H9 (cell line): ENCODE measurements around the gene ZNHIT3. TPM values are rescaled to one million over a fixed set of nuclear protein-coding genes. Genes with fewer than 3 reads are reported as not detected.

Experiments used
- DNase-seq: peaks from one replicate; pipeline ENCODE4 v3.0.0-alpha.2; 2017
- H2AFZ ChIP-seq: one replicate; pipeline ENCODE4 v1.6.1; 2013; ENCODE audit warnings: mild to moderate bottlenecking, low read length, control low read depth, moderate library complexity
- H2AK5ac ChIP-seq: 2 replicates; pipeline ENCODE4 v1.6.1; 2013; ENCODE audit warnings: low read length, control low read depth, mixed read lengths; ENCODE audit not compliant: insufficient read length
- H2BK120ac ChIP-seq: one replicate; pipeline ENCODE4 v1.6.1; 2013; ENCODE audit warnings: low read depth, mild to moderate bottlenecking, low read length, control low read depth, inconsistent platforms; ENCODE audit not compliant: poor library complexity, severe bottlenecking
- H2BK12ac ChIP-seq: 2 replicates; pipeline ENCODE4 v1.6.1; 2013; ENCODE audit warnings: low read length, control low read depth, mixed read lengths, low read depth; ENCODE audit not compliant: insufficient read length
- H2BK15ac ChIP-seq: 2 replicates; pipeline ENCODE4 v1.6.1; 2013; ENCODE audit warnings: low read depth, low read length, control low read depth
- H2BK20ac ChIP-seq: one replicate; pipeline ENCODE4 v1.6.1; 2013; ENCODE audit warnings: low read depth, mild to moderate bottlenecking, low read length, control low read depth, inconsistent platforms; ENCODE audit not compliant: poor library complexity, severe bottlenecking
- H2BK5ac ChIP-seq: 2 replicates; pipeline ENCODE4 v1.6.1; 2013; ENCODE audit warnings: low read length, control low read depth, mixed read lengths; ENCODE audit not compliant: insufficient read length
- H3K14ac ChIP-seq: 2 replicates; pipeline ENCODE4 v1.6.1; 2013; ENCODE audit warnings: low read length, control low read depth; ENCODE audit not compliant: insufficient read depth
- H3K18ac ChIP-seq: 2 replicates; pipeline ENCODE4 v1.6.1; 2013; ENCODE audit warnings: low read depth, mild to moderate bottlenecking, mixed read lengths, low read length, control low read depth; ENCODE audit not compliant: insufficient read length
- H3K23ac ChIP-seq: 2 replicates; pipeline ENCODE4 v1.6.1; 2013; ENCODE audit warnings: low read length, control low read depth, mixed read lengths, low read depth; ENCODE audit not compliant: insufficient read length
- H3K23me2 ChIP-seq: 2 replicates; pipeline ENCODE4 v1.6.1; 2013; ENCODE audit warnings: low read depth, mild to moderate bottlenecking, mixed read lengths, low read length, control low read depth; ENCODE audit not compliant: insufficient read length, poor library complexity, severe bottlenecking
- H3K27ac ChIP-seq: 2 replicates; pipeline ENCODE4 v1.5.1; 2013; ENCODE audit warnings: low read length, control low read depth, mixed read lengths, low read depth; ENCODE audit not compliant: insufficient read length
- H3K27me3 ChIP-seq: 2 replicates; pipeline ENCODE4 v1.6.1; 2013; ENCODE audit warnings: low read length, control low read depth, inconsistent platforms; ENCODE audit not compliant: insufficient read depth
- H3K4ac ChIP-seq: 2 replicates; pipeline ENCODE4 v1.6.1; 2013; ENCODE audit warnings: low read depth, mild to moderate bottlenecking, control low read depth, inconsistent platforms, low read length, moderate library complexity
- H3K4me1 ChIP-seq: 2 replicates; pipeline ENCODE4 v1.6.1; 2013; ENCODE audit warnings: low read length, control low read depth, inconsistent platforms; ENCODE audit not compliant: insufficient read depth
- H3K4me2 ChIP-seq: 2 replicates; pipeline ENCODE4 v1.6.1; 2013; ENCODE audit warnings: low read length, control low read depth, mixed read lengths; ENCODE audit not compliant: insufficient read length, insufficient read depth
- H3K56ac ChIP-seq: 2 replicates; pipeline ENCODE4 v1.6.1; 2013; ENCODE audit warnings: low read depth, mild to moderate bottlenecking, mixed read lengths, low read length, control low read depth; ENCODE audit not compliant: insufficient read length
- H3K79me1 ChIP-seq: 2 replicates; pipeline ENCODE4 v1.6.1; 2013; ENCODE audit warnings: low read depth, mild to moderate bottlenecking, moderate library complexity, low read length, control low read depth, inconsistent platforms; ENCODE audit not compliant: insufficient read depth, poor library complexity, severe bottlenecking
- H3K79me2 ChIP-seq: 2 replicates; pipeline ENCODE4 v1.6.1; 2013; ENCODE audit warnings: low read length, control low read depth, inconsistent platforms; ENCODE audit not compliant: insufficient read depth
- H3K9ac ChIP-seq: 2 replicates; pipeline ENCODE4 v1.6.1; 2013; ENCODE audit warnings: low read length, control low read depth, mixed read lengths; ENCODE audit not compliant: insufficient read length; ENCODE audit errors: extremely low read depth
- H3K9me3 ChIP-seq: one replicate; pipeline ENCODE4 v1.6.1; 2013; ENCODE audit warnings: low read depth, low read length, inconsistent platforms; ENCODE audit not compliant: control insufficient read depth
- H3T11ph ChIP-seq: one replicate; pipeline ENCODE4 v1.6.1; 2013; ENCODE audit warnings: mild to moderate bottlenecking, low read length, control low read depth, inconsistent platforms
- H4K20me1 ChIP-seq: one replicate; pipeline ENCODE4 v1.6.1; 2013; ENCODE audit not compliant: control insufficient read depth, insufficient read length, insufficient read depth
- H4K5ac ChIP-seq: 2 replicates; pipeline ENCODE4 v1.6.1; 2013; ENCODE audit warnings: low read depth, mild to moderate bottlenecking, mixed read lengths, low read length, control low read depth; ENCODE audit not compliant: insufficient read length
- H4K8ac ChIP-seq: replicated peaks from 2 replicates; pipeline ENCODE4 v1.6.1; 2013; ENCODE audit warnings: low read length, control low read depth, mixed read lengths, low read depth; ENCODE audit not compliant: insufficient read length
- H4K91ac ChIP-seq: 2 replicates; pipeline ENCODE4 v1.6.1; 2013; ENCODE audit warnings: low read depth, mild to moderate bottlenecking, moderate library complexity, mixed read lengths, low read length, control low read depth; ENCODE audit not compliant: insufficient read length
- H3K27ac Mint-ChIP-seq, 3 experiments: 2 replicates in 2 of 3; 3 replicates in 1 of 3; pipeline ENCODE4 v1.8.0; 2020 to 2021; ENCODE audit warnings: mixed read lengths in 3 of 3, mild to moderate bottlenecking in 1 of 3, moderate library complexity in 1 of 3
- H3K27me3 Mint-ChIP-seq: 2 replicates; pipeline ENCODE4 v1.8.0; 2021; ENCODE audit warnings: low read depth, mild to moderate bottlenecking, moderate library complexity, mixed read lengths
- H3K36me3 Mint-ChIP-seq, 3 experiments: 2 replicates in 2 of 3; 3 replicates in 1 of 3; pipeline ENCODE4 v1.8.0; 2020 to 2021; ENCODE audit warnings: low read depth in 3 of 3, mixed read lengths in 3 of 3; ENCODE audit not compliant: insufficient read depth in 1 of 3
- H3K4me1 Mint-ChIP-seq, 2 experiments: 2 replicates each; pipeline ENCODE4 v1.8.0; 2020; ENCODE audit warnings: mixed read lengths in 2 of 2
- H3K4me3 Mint-ChIP-seq, 2 experiments: 2 replicates in 1 of 2; 3 replicates in 1 of 2; pipeline ENCODE4 v1.8.0; 2020 to 2021; ENCODE audit warnings: mild to moderate bottlenecking in 2 of 2, mixed read lengths in 2 of 2, moderate library complexity in 1 of 2
- H3K9me3 Mint-ChIP-seq, 2 experiments: 2 replicates in 1 of 2; 3 replicates in 1 of 2; pipeline ENCODE4 v1.8.0; 2020; ENCODE audit warnings: mild to moderate bottlenecking in 2 of 2, mixed read lengths in 2 of 2, moderate library complexity in 1 of 2
- CTCF ChIP-seq: fragments of 200-600 bp; sonication (generic); conservative IDR thresholded peaks from 3 replicates; pipeline ENCODE4 v1.8.0; 2021; ENCODE audit warnings: antibody characterized with exemption, mild to moderate bottlenecking
- WGBS: extraction: QIAGEN DNeasy Blood & Tissue Kit; methylation state at CpG from one replicate; pipeline ENCODE4 v1.1.7; 2013; ENCODE audit warnings: missing lambda C conversion rate, low lambda C conversion rate, mixed read lengths; ENCODE audit not compliant: insufficient read length; ENCODE audit errors: extremely low coverage; 5-methylcytosine and 5-hydroxymethylcytosine counted together
- total RNA-seq: library from RNA; stranded (reverse); gene quantifications from 2 replicates; pipeline ENCODE4 v1.2.1, GENCODE V29; 2021

ZNHIT3 gene
- total RNA-seq, 1 experiment from 2014 or later, result 64.7 TPM

GRCh38 chr17:36468903-36469635, 17.4 kb upstream of the ZNHIT3 start:
- no peaks in the 10 kb centered on the region for H3K36me3 Mint-ChIP-seq
- H3K23ac ChIP-seq, result no peak overlapping the region
- no peak overlapping the region for H3K27ac ChIP-seq
- H3K4me1 Mint-ChIP-seq, result peaks cover 3 to 5% of the 10 kb centered on the region in 2 experiments; a peak in 1 of 4 replicates
- no peak for TF ChIP-seq CTCF
- peaks cover 65% of the 10 kb centered on the region for H3K27me3 Mint-ChIP-seq
- no peak overlapping the region for H3K4me3 Mint-ChIP-seq
- no peaks in the 10 kb centered on the region for H3K23me2 ChIP-seq
- H3K27me3 ChIP-seq, result no peaks in the 10 kb centered on the region; the same call in 1 of the 2 replicates
- no peak overlapping the region for H3K9ac ChIP-seq
- no peaks in the 10 kb centered on the region for H3K9me3 ChIP-seq
- H2BK12ac ChIP-seq, result no peak overlapping the region
- no peak overlapping the region for H3K4ac ChIP-seq
- no peaks in the 10 kb centered on the region for H3K79me1 ChIP-seq
- H4K8ac ChIP-seq, result no peak overlapping the region
- no peak overlapping the region for H4K91ac ChIP-seq
- no peak for DNase-seq
- no peak overlapping the region for H4K5ac ChIP-seq
- H2AK5ac ChIP-seq, result no peak overlapping the region
- H3K79me2 ChIP-seq, result no peaks in the 10 kb centered on the region
- no peak overlapping the region for H3K56ac ChIP-seq
- H3K9me3 Mint-ChIP-seq, result no peaks in the 10 kb centered on the region
- H2BK5ac ChIP-seq, result no peak overlapping the region
- H2BK120ac ChIP-seq, result no peak overlapping the region
- H3K18ac ChIP-seq, result no peak overlapping the region
- H4K20me1 ChIP-seq, result no peaks in the 10 kb centered on the region
- no peak overlapping the region; a peak in 1 of 7 replicates for H3K27ac Mint-ChIP-seq
- H3K4me2 ChIP-seq, result no peak overlapping the region
- WGBS, result no CpG with 5 or more reads among the region's 18 CpGs
- H2BK20ac ChIP-seq, result no peak overlapping the region
- no peak overlapping the region for H2AFZ ChIP-seq
- no peak overlapping the region for H3K14ac ChIP-seq
- no peaks in the 10 kb centered on the region for H3K4me1 ChIP-seq
- H3T11ph ChIP-seq, result no peak overlapping the region
- H2BK15ac ChIP-seq, result no peak overlapping the region
